Inferior parietal cortex (tissue), 1 donor: Measurements from ENCODE around the gene CDK5R1.
A peak's percentile ranks its signal among the peaks of the same experiment; 100 is the strongest.
"Not testable (repeated sequence)": the region's sequence is repeated elsewhere in the genome, so short reads cannot be mapped to it uniquely, and the experiment has no call there.

ENCODE experiments used
- DNase-seq: peaks from one replicate; pipeline ENCODE4 v3.0.0-alpha.2; 2016; ENCODE audit errors: extremely low spot score

The CDK5R1 gene

DNA sequence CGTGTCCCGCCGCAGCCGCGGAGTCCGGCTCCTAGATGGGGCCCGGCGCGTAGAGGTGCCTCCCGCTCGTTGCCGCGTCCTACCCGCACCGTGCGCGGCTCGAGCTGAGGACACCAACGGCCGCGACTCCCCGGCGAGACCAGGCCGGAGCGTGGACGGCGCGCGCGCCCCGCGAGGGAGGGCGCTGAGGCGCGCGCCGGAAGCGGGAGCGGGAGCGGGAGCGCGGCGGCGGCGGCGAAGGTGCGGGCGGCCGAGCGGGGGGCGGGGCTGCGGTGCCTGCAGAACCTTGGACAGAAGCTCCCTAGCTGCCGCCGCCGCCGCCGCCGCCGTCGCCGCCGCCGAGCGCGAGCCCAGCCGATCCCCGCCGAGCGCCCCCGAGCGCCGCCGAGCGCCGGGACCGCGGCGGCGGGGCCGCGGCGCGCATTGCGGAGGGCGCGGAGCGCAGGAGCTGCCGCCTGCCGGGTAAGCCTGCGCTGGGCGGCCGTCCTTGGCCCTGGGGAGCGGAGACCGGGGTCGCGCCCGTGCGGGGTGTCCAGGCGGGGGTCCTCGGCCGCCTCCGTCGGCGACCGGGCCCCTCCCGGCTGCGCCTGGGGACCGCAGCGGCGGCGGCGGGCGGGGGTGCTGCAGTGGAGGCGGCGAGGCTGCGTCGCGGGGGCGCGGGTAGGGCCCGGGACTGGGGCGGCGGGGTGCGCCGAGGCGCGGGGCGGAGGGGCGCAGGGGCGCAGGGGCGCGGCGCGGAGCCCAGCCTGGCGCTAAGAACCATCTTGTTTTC, at the start of gene CDK5R1:
CDK5R1 (plus strand) TSS at position 293 of the 772 bp plus-strand sequence. CDS start 628 bp downstream, outside the sequence.
- no peak for DNase-seq

DNA sequence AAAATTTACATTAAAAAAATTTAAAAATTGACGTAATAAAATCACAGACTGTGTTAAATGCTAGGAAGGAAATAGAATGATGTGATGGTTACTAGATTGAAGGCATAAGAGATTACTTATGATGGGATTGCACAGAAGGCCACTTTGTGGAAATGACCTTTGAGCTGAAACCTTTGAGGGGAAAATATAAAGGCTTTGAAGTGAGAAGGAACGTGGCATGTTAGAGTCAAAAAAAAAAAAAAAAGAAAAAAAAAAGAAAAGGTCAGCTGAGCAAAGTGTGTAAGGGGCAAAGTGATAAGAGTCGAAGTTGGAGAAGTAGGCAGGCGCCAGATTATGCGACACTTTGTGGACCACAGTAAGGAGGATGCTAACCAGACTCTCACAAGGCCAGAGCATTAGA, 46.1 kb upstream of the CDK5R1 start:
- DNase-seq, result no peak

DNA sequence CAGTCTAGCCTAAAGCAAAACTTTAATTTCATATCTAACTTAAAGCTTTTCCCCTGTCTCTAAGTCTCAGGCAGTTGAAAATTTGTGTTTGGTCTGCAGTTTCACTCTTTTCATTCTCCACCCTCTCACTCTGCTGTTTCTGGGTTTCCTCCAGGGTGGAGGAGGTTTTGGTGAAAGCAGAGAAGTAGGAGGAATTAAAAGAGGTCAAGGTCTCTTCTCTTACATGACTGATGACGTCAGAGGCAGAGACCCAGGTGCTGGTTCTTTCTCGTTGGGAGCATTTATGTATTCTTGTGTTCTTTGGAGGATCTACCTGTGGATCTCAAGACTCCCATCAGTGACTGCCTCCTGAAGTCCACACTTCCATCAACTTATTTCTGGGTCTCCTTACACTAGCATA, 44.9 kb upstream of the CDK5R1 start:
- no peak for DNase-seq

DNA sequence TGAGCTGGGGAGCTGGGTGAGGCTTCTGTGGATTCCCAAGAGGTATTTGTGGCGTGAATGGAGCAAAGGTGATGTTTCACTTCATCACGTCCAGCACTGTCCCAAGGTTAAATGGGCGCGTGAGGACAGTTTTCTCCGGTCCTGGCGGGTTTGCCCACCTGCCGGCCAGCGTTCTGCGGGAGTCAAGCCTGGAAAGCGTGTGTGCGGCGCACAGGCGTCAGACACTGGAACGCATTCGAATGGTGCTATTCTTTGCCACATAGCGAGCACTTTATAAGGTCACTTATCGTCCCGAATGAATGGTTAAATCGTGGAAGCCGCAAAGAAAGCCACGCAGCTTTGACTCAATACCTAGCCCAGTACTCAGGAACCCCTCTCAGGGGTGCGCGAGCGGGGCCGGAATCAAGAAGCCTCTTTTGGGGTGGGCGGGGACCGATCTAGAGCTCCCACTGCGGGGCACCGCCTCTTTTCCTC, 42.9 kb upstream of the CDK5R1 start:
- DNase-seq, result no peak

DNA sequence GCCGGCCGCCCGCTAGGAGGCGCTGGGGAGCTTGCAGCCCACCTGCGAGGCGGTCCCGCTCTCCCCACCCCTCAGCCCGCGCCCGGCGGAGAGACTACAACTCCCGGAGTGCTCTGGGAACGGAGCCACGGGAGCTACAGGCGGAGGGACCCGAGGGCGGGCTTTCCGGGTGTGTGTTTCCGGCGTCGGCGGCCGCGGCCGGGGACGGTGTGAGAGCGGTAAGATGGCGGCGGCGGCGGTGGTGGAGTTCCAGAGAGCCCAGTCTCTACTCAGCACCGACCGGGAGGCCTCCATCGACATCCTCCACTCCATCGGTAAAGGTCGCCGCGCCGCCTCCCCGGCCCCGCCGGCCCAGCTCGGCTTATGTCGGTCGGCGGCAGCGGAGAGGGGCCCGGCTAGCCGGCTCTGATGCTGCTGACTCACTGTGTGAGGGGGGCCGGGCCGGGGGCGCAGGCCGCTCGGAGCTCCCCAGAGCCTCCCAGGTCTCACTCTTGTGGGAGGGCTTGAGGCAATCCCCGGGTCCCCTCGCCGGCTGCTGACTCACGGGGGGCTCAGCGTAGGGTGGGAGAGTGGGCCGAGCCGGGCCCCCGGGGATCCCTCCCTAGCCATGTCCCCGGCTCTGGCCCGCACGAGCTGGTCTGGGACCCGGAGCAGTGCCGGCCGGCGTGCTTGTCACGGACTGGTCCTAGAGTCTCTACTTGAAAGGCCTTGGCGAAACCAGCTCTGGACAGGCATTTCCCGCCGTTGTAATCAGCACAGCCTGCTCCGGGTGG, 42.3 kb upstream of the CDK5R1 start, which contains the start of gene PSMD11:
PSMD11 (plus strand) TSS at position 210 of the 773 bp plus-strand sequence; CDS start at position 224, 14 bp downstream.
- peak; percentile 91 for DNase-seq

DNA sequence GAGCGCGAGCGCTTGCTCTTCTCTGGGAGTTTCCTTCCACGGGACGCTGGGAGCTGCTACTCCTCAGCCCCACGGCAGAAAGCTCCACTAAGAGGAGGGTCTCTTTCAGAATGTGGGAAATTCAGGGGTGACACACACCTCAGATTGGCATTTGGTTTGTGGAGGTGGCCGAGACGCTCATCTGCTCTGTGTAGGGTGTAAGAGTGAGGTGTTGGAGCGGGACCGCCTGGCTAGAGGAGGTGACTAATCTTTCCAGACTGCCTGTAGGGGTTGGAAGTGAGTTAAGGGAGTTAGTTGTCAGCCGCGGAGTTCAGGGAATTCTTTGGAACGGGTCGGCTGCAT, 41.7 kb upstream of the CDK5R1 start:
- no peak for DNase-seq

DNA sequence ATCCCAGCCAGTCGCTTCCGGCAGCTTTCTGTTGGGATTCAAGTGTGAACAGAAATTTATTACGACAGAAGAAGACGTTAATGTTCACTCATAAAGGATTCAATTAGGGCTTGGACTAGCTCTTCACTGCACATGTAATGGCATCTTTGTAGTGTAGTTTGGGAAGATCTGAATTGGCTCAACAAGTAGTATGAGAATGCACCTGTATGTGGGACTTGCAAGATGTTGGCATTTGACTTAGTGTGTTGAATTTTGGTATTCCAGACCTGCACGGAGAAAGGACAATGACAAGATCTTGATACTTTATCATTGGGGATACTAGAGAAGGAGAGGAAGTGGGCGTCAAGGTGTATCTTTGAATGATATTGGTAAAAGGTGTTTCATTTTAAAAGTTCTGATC, 41.3 kb upstream of the CDK5R1 start:
- no peak for DNase-seq

DNA sequence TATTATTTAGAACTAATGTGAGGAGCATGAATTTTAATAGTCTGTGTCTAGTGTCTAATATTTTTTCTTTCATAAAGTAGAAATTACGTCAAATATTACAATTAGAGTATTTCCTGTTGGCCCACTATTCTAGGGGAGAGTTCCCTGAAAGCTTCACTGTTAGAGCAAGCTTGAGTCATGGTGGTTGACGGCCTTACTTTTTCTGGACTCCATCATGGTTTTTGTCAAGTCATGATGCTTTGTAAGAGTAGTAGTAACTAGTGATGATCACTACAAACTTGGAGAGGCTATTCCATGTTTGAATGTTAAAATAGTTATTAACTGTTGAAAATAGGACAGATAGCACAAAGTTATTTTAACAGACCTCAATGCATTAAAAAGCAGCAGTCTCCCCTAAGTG, 40.8 kb upstream of the CDK5R1 start:
- DNase-seq, result no peak

DNA sequence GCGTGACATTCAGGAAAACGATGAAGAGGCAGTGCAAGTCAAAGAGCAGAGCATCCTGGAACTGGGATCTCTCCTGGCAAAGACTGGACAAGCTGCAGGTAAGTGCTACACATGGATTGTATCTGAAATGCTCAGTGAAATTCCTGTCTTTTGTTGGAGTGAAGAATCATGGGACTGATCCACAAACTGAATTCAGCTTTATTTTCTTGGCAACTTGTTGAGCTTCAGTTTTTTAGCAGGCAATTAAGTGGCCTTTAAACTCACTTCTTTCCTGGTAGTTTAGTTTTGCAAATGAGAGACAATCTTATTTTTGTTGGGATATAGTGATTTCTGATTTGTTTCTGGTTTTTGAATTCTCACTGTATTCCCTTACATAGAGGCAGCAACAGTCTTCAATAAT, 39.8 kb upstream of the CDK5R1 start:
- DNase-seq, result no peak

DNA sequence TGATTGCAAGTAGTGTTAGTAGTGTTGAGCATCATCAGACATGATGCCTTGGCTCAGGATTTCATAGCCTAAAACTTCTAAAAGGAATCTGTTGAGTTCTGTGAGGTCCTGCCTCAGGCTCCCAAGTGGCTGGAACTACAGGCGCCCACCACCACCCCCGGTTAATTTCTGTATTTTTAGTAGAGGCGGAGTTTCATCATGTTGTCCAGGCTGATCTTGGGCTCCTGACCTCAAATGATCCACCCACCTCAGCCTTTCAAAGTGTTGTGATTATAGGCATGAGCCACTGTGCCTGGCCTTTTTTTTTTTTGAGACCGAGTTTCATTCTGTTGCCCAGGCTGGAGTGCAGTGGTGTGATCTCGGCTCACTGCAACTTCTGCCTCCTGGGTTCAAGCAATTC, 36.8 kb upstream of the CDK5R1 start:
- no peak for DNase-seq

DNA sequence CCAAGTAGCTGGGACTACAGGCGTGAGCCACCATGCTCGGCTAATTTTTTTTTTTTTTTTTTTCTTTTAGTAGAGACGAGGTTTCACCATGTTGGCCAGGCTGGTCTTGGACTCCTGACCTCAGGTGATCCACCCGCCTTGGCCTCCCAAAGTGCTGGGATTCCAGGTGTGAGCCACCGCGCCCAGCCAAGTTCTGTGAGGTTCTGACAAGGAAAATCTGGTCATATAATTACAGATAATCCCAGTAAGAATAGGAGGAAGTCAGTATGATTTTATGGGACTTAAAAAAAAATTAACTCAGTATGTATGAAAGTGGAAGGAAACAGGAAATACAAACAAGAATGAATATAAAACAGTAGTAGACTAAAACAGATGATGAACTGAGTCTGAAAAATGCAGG, 36.4 kb upstream of the CDK5R1 start:
- not testable (repeated sequence) for DNase-seq

DNA sequence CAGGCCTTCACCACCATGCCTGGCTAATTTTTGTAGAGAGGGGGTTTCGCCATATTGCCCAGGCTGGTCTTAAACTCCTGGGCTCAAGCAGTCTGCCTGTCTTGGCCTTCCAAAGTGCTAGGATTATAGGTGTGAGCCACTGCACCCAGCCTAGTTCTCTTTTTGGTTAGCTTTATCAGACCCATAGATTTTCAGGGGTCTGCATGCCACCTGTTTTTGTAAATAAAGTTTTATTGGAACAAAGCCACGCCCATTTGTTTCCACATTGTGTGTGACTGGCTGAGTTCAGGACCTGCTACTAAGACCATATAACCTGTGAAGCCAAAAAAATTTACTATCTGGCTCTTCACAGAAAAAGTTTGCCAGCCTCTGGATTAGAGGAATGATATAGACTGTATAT, 34.9 kb upstream of the CDK5R1 start:
- no peak for DNase-seq

DNA sequence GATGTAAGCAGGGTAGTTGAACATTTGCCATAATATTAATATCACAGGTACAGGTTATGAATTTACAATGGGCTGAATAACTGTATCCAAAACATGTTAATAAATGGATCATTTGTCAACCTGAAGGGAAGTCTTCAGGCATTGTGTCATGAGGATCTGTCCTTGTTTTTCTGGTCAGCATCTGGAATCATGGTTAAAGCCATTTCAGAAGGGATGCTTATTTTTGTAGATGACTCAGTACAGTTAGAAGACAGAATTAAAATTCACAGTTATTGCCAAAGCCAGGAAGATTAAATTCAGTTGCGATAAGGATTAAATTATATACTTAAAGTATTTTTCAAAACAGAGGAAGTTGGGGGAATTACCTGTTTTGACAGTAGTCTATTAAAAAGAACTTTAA, 34.5 kb upstream of the CDK5R1 start:
- no peak for DNase-seq

DNA sequence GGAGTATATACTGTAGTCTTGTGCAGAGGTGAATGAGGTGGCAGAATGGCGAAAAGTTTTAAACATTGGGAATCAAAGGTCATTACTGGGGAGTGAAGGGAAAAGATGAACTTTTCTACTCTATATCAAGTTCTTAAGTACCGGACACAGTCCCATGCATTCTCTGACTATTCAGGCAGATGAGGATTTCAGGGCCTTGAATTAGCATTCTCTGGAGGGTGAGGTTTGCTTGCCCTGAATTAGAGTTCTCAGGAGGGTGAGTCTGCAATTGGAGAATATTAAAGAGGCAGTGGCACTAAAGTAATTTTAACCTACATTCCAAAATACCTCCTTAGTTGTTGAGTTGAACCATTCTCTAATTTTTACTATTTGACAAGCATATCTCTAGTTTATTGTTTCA, 33.4 kb upstream of the CDK5R1 start:
- no peak for DNase-seq

DNA sequence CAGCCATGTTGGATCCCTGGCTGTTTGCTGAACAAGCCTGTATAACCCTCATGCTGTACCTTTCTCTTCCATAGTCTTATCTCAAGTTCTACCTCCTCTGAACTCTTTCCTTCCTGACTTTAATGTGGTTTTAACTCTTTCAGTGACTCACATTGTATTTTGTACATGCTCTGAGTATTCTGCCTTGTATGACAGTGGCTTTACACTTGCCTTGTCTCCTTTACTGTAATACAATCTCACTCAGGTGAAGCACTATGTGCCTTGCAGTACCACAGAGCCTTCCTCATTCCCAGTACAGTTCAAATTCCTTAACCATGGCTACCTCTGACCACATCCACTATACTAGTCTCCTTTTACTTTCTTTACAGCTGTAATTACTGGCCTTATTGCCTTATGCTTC, 28.4 kb upstream of the CDK5R1 start:
- DNase-seq, result no peak

DNA sequence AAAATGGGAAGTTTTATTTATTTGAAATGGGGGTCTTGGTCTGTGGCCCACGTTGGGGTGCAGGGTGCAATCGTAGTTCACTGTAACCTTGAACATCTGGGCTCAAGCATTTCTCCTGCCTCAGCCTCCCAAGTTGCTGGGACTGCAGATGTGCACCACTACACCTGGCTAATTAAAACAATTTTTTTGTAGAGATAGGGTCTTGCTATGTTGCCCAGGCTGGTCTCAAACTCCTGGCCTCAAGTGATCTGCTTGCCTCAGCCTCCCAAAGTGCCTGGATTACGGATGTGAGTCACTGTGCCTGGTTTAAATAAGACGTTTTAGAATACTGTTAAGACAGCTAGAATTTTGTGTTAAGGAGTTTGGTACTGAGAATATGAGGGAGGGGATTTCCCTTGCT, 26.7 kb upstream of the CDK5R1 start:
- no peak for DNase-seq

DNA sequence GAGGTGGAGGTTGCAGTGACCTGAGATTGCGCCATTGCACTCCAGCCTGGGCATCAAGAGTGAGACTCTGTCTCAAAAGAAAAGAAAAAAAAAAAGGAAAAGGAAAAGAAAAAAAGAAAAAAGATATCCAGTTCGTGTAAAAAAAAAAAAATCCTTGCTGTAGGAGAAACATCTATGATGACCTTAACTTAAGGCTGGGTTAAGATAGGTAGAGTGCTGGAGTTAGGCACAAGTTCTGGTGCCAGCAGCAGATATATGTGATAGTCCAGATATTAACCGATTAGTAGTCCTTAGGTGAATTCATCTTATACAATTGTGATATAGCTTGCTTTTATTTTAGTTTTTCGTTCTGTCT, 25.3 kb upstream of the CDK5R1 start:
- DNase-seq, result no peak

DNA sequence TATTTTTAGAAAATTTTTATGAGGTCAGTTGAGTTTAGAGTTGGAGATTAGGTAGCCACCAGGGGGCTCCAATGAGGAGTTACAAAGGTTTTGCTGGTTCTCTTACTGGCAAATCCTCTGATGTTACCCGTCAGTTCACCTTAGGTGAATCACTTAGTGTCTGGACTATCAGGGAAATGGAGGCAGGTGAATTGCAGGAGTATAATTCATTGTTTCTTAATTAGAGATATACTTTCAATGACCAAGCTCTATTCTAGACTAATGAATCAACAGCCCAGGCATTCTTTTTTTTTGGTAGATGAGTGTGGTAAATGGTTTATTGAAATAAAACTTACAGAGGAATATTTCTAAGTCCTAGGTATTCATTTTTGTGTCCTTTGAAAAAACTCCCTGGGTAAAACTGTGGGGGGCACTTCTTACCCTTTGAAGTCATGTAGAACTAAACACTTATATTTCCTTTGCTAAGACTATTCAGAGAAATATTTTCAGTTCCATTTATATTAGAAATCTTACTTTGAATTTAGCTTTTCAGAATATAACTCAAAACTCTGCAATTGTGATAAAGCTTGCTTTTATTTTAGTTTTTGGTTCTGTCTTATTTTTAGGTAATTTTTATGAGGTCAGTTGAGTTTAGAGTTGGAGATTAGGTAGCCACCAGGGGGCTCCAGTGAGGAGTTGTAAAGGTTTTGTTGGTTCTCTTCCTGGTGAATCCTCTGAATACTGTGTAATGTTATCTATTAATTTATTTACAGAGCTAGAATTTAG, 24.8 kb upstream of the CDK5R1 start:
- DNase-seq, result peak; percentile 58

DNA sequence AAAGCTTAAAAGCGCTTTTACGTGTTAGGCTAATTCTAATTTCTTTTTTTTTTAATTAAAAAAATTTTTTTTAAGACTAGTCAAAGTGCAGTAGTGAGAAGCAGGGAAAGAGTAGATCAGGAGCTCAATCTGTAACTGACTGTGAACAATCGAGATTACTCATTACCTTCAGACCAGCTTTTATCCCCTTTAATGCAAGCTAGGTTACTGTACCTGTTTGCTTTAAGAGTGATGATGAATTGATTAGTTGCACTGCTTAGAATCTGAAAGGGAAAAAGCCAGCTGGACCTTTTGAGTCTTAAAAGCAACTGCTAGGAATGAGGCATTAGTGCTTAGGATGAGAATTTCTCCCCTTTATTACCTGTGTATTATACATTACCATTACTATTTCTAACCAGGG, 23.5 kb upstream of the CDK5R1 start:
- no peak for DNase-seq

DNA sequence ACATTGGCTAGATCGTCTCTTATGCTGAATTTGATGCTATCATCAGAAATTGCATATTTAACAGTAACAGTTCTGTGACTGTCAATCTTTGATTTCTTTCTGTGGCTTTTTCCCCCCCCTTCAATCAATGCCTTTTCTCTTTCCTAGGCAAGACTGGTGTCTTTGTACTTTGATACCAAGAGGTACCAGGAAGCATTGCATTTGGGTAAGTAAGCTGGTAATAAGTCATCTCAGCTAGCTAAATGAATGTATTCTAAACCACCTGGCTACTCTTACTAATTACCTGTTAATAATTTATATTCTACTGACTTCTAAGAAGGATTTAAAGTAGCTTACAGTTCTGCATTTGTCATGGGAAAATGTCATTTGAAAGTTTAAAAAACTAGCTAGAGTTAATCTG, 22.4 kb upstream of the CDK5R1 start:
- no peak for DNase-seq

DNA sequence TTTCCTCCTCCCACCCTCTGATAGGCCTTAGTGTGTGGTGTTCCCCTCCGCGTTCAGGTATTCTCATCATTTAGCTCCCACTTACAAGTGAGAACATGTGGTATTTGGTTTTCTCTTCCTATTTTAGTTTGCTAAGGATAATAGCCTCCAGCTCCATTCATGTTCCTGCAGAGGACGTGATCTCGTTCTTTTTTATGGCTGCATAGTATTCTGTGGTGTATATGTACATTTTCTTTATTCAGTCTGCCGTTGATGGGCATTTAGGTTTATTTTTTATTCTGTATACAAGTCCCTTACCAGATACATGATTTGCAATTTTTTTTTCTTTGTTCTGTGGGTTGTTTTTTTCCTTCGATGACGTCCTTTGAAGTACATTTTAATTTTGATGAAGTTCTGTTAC, 18.8 kb upstream of the CDK5R1 start:
- no peak for DNase-seq

DNA sequence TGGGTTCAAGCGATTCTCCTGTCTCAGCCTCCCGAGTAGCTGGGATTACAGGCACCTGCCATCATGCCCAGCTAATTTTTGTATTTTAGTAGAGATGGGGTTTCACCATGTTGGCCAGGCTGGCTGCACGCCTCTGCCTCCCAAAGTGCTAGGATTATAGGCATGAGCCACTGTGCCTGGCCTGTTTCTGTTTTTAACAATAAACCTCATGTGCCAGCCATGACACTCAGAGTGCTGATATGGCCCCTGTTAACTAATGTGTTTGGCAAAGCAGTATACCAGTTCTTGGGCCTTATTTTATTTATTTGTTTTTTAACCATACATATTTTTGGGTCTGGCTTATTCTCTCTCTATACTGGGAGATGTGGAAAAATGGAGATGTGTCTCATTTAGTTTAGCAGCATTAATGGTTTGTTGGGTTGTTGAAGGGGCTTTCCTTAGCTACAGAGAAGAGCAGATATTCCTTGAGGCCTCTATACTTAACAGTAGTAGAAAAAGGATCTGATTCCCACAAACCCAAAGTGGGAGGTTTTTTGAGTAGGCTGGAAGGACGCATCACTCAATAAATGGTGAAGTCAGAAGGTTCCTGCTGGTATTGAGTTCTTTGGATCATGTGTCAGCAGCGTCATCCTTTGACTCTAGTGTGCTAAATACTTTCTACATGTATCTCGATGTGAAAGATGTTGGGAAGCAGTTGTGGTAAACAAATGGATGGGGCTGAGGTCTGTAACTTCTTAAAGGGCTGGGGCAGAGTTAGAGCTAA, 16.2 kb upstream of the CDK5R1 start:
- DNase-seq, result no peak
